ENCODE measurements around the gene THBS2.
"Not testable (repeated sequence)": the region's sequence is repeated elsewhere in the genome, so short reads cannot be mapped to it uniquely, and the experiment has no call there.

- TF ChIP-seq, protein P1, sequence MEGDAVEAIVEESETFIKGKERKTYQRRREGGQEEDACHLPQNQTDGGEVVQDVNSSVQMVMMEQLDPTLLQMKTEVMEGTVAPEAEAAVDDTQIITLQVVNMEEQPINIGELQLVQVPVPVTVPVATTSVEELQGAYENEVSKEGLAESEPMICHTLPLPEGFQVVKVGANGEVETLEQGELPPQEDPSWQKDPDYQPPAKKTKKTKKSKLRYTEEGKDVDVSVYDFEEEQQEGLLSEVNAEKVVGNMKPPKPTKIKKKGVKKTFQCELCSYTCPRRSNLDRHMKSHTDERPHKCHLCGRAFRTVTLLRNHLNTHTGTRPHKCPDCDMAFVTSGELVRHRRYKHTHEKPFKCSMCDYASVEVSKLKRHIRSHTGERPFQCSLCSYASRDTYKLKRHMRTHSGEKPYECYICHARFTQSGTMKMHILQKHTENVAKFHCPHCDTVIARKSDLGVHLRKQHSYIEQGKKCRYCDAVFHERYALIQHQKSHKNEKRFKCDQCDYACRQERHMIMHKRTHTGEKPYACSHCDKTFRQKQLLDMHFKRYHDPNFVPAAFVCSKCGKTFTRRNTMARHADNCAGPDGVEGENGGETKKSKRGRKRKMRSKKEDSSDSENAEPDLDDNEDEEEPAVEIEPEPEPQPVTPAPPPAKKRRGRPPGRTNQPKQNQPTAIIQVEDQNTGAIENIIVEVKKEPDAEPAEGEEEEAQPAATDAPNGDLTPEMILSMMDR (IDR thresholded peaks at IDR 0.05; ENCODE audit: extremely low read depth in 1 of 2, insufficient read depth in 1 of 2, low read depth in 1 of 2, low read length in 2 of 2), result not testable (repeated sequence)
- TF ChIP-seq, protein P2, sequence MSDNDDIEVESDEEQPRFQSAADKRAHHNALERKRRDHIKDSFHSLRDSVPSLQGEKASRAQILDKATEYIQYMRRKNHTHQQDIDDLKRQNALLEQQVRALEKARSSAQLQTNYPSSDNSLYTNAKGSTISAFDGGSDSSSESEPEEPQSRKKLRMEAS (IDR thresholded peaks at IDR 0.05; ENCODE audit: insufficient read depth, insufficient read length), result not testable (repeated sequence)
- TF ChIP-seq MYC (IDR thresholded peaks at IDR 0.05; ENCODE audit: low read depth, low read length); JUN (IDR thresholded peaks at IDR 0.05; ENCODE audit: borderline replicate concordance, insufficient read depth, insufficient read length, low read depth); POLR2A (IDR thresholded peaks at IDR 0.05; ENCODE audit: low read depth, low read length); EZH2 (IDR thresholded peaks at IDR 0.05; ENCODE audit: borderline replicate concordance, low read depth, low read length, severe bottlenecking); FOS (IDR thresholded peaks at IDR 0.05; ENCODE audit: borderline replicate concordance, insufficient read depth, low read length); POLR2AphosphoS5 (IDR thresholded peaks at IDR 0.05; ENCODE audit: insufficient read depth, low read depth, low read length); GATA2 (IDR thresholded peaks at IDR 0.05; ENCODE audit: insufficient read depth, insufficient read length, low read depth, low read length): not testable (repeated sequence)
Measured at GRCh38 chr6:169262602-169263001, 9.0 kb upstream of the THBS2 start.
